Lower lobe of right lung (tissue), 2 donors: ENCODE data around the gene OCA2. TPM values are rescaled to one million over a fixed set of nuclear protein-coding genes. Genes with fewer than 3 reads are reported as not detected.

Experiments used
- ATAC-seq, 2 donors: fragments of 200-7000 bp; cut with Tn5 transposase; one replicate each; pipeline ENCODE4 v1.9.1; 2020 to 2022; ENCODE audit warnings: mild to moderate bottlenecking in 2 of 2, moderate library complexity in 2 of 2
- DNase-seq: peaks from one replicate; pipeline ENCODE4 v3.0.0-alpha.2; 2020
- H3K27ac ChIP-seq: fragments of 200-600 bp; one replicate; pipeline ENCODE4 v1.8.0; 2022
- H3K27me3 ChIP-seq: fragments of 200-600 bp; one replicate; pipeline ENCODE4 v1.8.0; 2022; ENCODE audit warnings: low read depth
- H3K36me3 ChIP-seq: fragments of 200-600 bp; one replicate; pipeline ENCODE4 v1.8.0; 2022; ENCODE audit warnings: mild to moderate bottlenecking
- H3K4me1 ChIP-seq: fragments of 200-600 bp; one replicate; pipeline ENCODE4 v1.8.0; 2022
- H3K4me3 ChIP-seq: fragments of 200-600 bp; one replicate; pipeline ENCODE4 v1.8.0; 2022; ENCODE audit warnings: mild to moderate bottlenecking
- H3K9me3 ChIP-seq: fragments of 200-600 bp; one replicate; pipeline ENCODE4 v1.8.0; 2022
- intact Hi-C: fragments of 100-400 bp; cut with DNase I; formaldehyde crosslinking; loops from one replicate; pipeline ENCODE4 v1.11.0; 2022
- total RNA-seq: library from RNA; stranded (reverse); fragmentation: NEBNext Ultra II Directional; extraction: Animal tissue kit (Norgen Biotek cat#: 25700); gene quantifications from one replicate; pipeline ENCODE4 v1.2.1, GENCODE V29; 2021
- TF ChIP-seq, protein P1 (sequence below): fragments of 200-600 bp; IDR thresholded peaks from one replicate; pipeline ENCODE4 v1.8.0; 2022; ENCODE audit warnings: antibody characterized with exemption, mild to moderate bottlenecking
- donor health status: DM: no; HTN: yes; CAD: no; lungs with severe emphysema.

Gene OCA2
- total RNA-seq, 1 donor from 2014 or later, result 1.2 TPM

DNA sequence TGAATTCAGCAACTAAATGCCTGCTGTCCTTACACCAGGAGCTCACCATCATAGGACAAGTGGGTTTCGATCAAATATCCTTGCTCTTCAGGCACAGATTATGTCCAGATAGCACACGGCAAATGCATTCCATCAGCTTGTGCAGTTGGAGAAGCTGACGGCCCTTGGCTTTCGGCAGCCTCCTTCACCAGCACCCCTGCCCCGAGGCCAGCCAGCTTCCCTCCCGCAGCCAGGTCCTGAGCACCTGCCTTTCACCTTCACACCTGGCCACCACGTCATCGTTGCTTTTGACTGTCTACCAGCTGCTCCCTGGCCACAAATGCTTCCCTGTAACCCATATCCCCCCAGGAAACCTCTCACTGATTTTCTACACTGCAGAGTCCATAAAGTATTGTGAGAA, 355.5 kb downstream of the OCA2 start:
- TF ChIP-seq, protein P1, sequence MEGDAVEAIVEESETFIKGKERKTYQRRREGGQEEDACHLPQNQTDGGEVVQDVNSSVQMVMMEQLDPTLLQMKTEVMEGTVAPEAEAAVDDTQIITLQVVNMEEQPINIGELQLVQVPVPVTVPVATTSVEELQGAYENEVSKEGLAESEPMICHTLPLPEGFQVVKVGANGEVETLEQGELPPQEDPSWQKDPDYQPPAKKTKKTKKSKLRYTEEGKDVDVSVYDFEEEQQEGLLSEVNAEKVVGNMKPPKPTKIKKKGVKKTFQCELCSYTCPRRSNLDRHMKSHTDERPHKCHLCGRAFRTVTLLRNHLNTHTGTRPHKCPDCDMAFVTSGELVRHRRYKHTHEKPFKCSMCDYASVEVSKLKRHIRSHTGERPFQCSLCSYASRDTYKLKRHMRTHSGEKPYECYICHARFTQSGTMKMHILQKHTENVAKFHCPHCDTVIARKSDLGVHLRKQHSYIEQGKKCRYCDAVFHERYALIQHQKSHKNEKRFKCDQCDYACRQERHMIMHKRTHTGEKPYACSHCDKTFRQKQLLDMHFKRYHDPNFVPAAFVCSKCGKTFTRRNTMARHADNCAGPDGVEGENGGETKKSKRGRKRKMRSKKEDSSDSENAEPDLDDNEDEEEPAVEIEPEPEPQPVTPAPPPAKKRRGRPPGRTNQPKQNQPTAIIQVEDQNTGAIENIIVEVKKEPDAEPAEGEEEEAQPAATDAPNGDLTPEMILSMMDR, result no peak
- no peak overlapping the region for H3K4me3 ChIP-seq
- intact Hi-C loops, result no loop called here
- DNase-seq (no peak), ATAC-seq (no peak)
- no peaks in the 10 kb centered on the region for H3K36me3 ChIP-seq
- no peaks in the 10 kb centered on the region for H3K27me3 ChIP-seq
- no peak overlapping the region for H3K27ac ChIP-seq
- H3K4me1 ChIP-seq, result no peaks in the 10 kb centered on the region
- H3K9me3 ChIP-seq, result no peaks in the 10 kb centered on the region

DNA sequence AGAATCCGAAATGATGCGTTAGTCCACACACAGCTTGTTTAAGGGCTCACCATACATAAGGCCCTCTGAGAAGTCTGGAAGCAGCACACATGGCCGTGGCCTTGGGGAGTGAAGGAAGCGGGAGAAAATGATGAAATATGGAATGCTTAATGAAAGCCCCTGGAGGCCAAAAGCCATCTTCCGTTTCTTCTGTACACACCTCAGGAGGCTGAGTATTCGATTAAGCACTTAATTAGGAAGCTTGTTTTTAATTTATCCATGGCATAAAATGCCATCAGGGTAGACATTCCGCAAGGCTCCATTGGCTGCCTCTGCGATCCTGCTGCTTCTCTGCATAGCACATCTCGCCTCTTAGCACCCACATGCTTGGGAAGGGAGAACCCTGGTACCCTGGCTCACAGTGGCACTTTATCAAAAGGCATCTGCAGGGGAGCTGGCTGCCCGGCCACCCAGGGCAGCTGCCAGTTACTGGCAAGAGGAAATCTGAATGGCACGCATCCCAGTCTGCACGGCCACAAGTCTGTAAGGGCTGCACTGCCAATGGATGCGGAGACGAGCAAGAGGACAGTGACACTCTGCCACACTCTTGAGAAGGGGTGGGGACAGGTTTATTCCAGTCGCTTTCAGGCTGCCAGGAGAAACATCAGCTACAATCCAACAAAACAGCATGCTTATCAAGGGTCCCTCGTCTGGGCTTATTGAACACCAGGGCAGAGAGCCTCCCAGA, 356.2 kb downstream of the OCA2 start:
- intact Hi-C loops, result no loop called here
- no peak overlapping the region for H3K27ac ChIP-seq
- H3K4me1 ChIP-seq, result no peaks in the 10 kb centered on the region
- no peaks in the 10 kb centered on the region for H3K36me3 ChIP-seq
- H3K4me3 ChIP-seq, result no peak overlapping the region
- no peaks in the 10 kb centered on the region for H3K27me3 ChIP-seq
- H3K9me3 ChIP-seq, result no peaks in the 10 kb centered on the region
- no peak for ATAC-seq
- TF ChIP-seq, protein P1, result no peak
- DNase-seq, result no peak

DNA sequence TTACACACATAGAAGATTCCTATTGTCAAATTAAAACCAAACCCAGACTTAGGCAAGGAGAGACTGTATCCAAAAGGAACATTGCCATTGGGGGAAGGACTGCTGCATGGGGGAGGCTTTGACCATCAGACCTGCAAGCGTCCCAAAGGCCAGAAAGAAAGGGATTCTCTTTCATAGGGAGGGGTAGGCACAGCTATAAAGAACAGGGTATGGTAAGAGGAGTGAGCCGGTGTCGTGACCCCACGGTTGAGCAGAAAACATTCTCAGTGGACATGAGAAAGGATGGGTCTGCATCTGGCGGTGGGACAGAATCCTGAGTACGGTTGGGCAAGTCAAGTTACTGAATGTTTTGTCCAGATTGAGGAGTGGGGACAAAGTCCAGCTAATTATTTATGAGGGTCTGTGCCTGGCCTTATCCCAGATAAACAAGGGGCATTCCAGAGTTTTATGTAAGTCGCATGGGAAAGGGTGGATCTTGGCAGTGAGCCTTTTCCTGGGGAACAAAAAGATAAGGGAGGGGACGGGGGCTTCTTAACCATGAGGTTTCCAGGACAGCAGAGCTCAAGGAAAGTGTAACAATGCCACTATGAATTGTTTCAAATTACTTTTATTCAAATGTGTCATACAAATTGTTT, 357.8 kb downstream of the OCA2 start:
- TF ChIP-seq, protein P1, result no peak
- Histone ChIP-seq H3K36me3 (no peaks in the 10 kb centered on the region), H3K4me3 (no peak overlapping the region), H3K4me1 (no peaks in the 10 kb centered on the region), H3K27ac (no peak overlapping the region), H3K9me3 (no peaks in the 10 kb centered on the region), H3K27me3 (no peaks in the 10 kb centered on the region)
- DNase-seq (no peak), ATAC-seq (no peak)
- intact Hi-C loops, result no loop called here

DNA sequence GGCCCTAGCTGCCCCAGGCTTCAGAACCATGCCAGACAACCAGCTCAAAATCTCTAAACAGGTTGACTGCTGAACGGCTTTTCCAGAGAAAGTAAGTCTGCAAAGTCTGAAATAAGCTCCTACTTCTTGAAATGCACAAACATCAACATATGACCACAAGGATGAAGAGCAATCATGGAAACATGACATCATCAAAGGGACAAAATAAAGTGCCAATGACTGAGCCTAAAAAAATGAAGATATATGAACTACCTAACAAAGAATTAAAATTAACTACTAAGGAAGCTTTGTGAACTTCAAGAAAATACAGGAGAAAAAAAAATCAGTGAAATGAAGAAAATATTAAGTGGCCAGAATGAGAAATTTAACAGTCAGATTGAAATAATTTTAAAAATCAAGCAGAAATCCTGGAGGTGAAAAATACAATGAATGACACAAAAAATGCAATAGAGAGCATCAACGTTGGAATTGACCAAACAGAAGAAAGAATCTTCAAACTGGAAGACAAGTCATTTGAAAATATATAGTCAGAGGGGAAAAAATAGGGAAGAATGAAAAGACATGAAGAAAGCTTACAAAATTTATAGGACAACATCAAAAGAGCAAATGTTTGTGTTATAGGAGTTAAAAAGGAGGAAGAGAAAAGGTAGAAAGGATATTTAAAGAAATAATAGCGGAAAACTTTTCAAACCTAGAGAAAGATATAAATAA, 364.2 kb downstream of the OCA2 start:
- Histone ChIP-seq H3K27ac (no peak overlapping the region), H3K36me3 (no peaks in the 10 kb centered on the region), H3K9me3 (peaks cover 16% of the 10 kb centered on the region), H3K27me3 (no peaks in the 10 kb centered on the region), H3K4me3 (no peak overlapping the region), H3K4me1 (no peaks in the 10 kb centered on the region)
- TF ChIP-seq, protein P1, result no peak
- no peak for DNase-seq
- intact Hi-C loops, result no loop called here
- ATAC-seq, result no peak

DNA sequence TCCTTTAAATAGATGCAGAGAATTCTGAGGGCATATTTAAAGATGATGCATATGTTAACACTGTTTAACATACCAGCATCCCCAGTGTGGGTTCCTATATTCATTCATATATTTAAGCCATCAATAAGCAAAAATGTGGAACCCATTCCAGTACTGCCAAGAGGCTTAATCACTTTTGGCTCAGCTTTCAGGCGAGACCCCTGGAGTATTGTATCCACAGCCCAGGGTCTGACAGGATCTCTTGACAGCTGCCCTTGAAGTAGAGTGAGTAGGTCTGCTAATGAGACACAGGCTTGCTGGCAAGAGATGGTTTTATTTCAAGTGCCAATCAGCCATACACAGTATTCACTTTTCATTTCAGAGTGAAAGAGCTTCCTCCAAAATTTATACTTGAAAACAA, 367.3 kb downstream of the OCA2 start:
- intact Hi-C loops, result no loop called here
- H3K4me3 ChIP-seq, result no peak overlapping the region
- TF ChIP-seq, protein P1, result no peak
- no peaks in the 10 kb centered on the region for H3K4me1 ChIP-seq
- H3K36me3 ChIP-seq, result no peaks in the 10 kb centered on the region
- DNase-seq (no peak), ATAC-seq (no peak)
- H3K9me3 ChIP-seq, result peaks cover 16% of the 10 kb centered on the region
- no peak overlapping the region for H3K27ac ChIP-seq
- H3K27me3 ChIP-seq, result no peaks in the 10 kb centered on the region
